KMS-11 (cell line): ENCODE results near the gene CNTNAP5.

Experiments used
- H2AFZ ChIP-seq: fragments of 200-600 bp; sonication (generic); 2 replicates; pipeline ENCODE4 v1.6.1; 2016; ENCODE audit warnings: antibody characterized with exemption, mixed run types, low read depth
- H3K27ac ChIP-seq: fragments of 200-600 bp; sonication (generic); 2 replicates; pipeline ENCODE4 v1.6.1; 2016; ENCODE audit warnings: mild to moderate bottlenecking, mixed run types
- H3K27me3 ChIP-seq: fragments of 200-600 bp; sonication (generic); 2 replicates; pipeline ENCODE4 v1.6.1; 2017; ENCODE audit warnings: mild to moderate bottlenecking, low read depth, mixed run types, moderate library complexity; ENCODE audit not compliant: insufficient read depth
- H3K36me3 ChIP-seq: fragments of 200-600 bp; sonication (generic); 2 replicates; pipeline ENCODE4 v1.6.1; 2017; ENCODE audit warnings: mild to moderate bottlenecking, mixed run types; ENCODE audit not compliant: insufficient read depth
- H3K4me1 ChIP-seq: fragments of 200-600 bp; sonication (generic); 2 replicates; pipeline ENCODE4 v1.6.1; 2016; ENCODE audit warnings: mild to moderate bottlenecking, low read depth, mixed run types; ENCODE audit not compliant: poor library complexity, severe bottlenecking
- H3K4me2 ChIP-seq: fragments of 200-600 bp; sonication (generic); 2 replicates; pipeline ENCODE4 v1.7.0; 2016; ENCODE audit warnings: mild to moderate bottlenecking, mixed run types
- H3K4me3 ChIP-seq: fragments of 200-600 bp; sonication (generic); IDR thresholded peaks from 2 replicates; pipeline ENCODE4 v1.6.1; 2017; ENCODE audit warnings: low read depth, low read length, mixed read lengths; ENCODE audit not compliant: insufficient read depth
- H3K79me2 ChIP-seq: fragments of 200-600 bp; sonication (generic); 2 replicates; pipeline ENCODE4 v1.6.1; 2016; ENCODE audit warnings: low read depth, mixed run types; ENCODE audit not compliant: insufficient read depth
- H3K9ac ChIP-seq: fragments of 200-600 bp; sonication (generic); 2 replicates; pipeline ENCODE4 v1.6.1; 2016; ENCODE audit warnings: mild to moderate bottlenecking, mixed run types
- H4K20me1 ChIP-seq: fragments of 200-600 bp; sonication (generic); 2 replicates; pipeline ENCODE4 v1.6.1; 2016; ENCODE audit warnings: mild to moderate bottlenecking, mixed run types; ENCODE audit not compliant: insufficient read depth
- TF ChIP-seq, protein P1 (sequence below): fragments of 200-600 bp; sonication (generic); conservative IDR thresholded peaks from 2 replicates; pipeline ENCODE4 v1.6.1; 2017; ENCODE audit warnings: low read depth, mild to moderate bottlenecking, antibody characterized with exemption, low read length, moderate library complexity, mixed read lengths

The CNTNAP5 gene

GRCh38 chr2:124647245-124647644 lies 622.2 kb downstream of the CNTNAP5 start:
- Histone ChIP-seq H3K27ac (no peak overlapping the region), H3K9ac (no peak overlapping the region), H3K4me3 (no peak overlapping the region), H3K36me3 (no peaks in the 10 kb centered on the region), H4K20me1 (no peaks in the 10 kb centered on the region), H3K79me2 (no peaks in the 10 kb centered on the region), H3K4me2 (no peak overlapping the region), H3K4me1 (no peaks in the 10 kb centered on the region), H3K27me3 (no peaks in the 10 kb centered on the region), H2AFZ (no peak overlapping the region)
- TF ChIP-seq, protein P1, sequence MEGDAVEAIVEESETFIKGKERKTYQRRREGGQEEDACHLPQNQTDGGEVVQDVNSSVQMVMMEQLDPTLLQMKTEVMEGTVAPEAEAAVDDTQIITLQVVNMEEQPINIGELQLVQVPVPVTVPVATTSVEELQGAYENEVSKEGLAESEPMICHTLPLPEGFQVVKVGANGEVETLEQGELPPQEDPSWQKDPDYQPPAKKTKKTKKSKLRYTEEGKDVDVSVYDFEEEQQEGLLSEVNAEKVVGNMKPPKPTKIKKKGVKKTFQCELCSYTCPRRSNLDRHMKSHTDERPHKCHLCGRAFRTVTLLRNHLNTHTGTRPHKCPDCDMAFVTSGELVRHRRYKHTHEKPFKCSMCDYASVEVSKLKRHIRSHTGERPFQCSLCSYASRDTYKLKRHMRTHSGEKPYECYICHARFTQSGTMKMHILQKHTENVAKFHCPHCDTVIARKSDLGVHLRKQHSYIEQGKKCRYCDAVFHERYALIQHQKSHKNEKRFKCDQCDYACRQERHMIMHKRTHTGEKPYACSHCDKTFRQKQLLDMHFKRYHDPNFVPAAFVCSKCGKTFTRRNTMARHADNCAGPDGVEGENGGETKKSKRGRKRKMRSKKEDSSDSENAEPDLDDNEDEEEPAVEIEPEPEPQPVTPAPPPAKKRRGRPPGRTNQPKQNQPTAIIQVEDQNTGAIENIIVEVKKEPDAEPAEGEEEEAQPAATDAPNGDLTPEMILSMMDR = no peak

GRCh38 chr2:124647663-124648062 lies 622.6 kb downstream of the CNTNAP5 start:
- no peak overlapping the region for H2AFZ ChIP-seq
- no peak overlapping the region for H3K9ac ChIP-seq
- H3K4me1 ChIP-seq = no peaks in the 10 kb centered on the region
- H3K4me2 ChIP-seq = no peak overlapping the region
- H3K27ac ChIP-seq = no peak overlapping the region
- H3K79me2 ChIP-seq = no peaks in the 10 kb centered on the region
- TF ChIP-seq, protein P1 = no peak
- no peak overlapping the region for H3K4me3 ChIP-seq
- no peaks in the 10 kb centered on the region for H4K20me1 ChIP-seq
- H3K36me3 ChIP-seq = no peaks in the 10 kb centered on the region
- no peaks in the 10 kb centered on the region for H3K27me3 ChIP-seq

GRCh38 chr2:124649001-124649400 lies 623.9 kb downstream of the CNTNAP5 start:
- no peak overlapping the region for H2AFZ ChIP-seq
- H3K79me2 ChIP-seq = no peaks in the 10 kb centered on the region
- no peaks in the 10 kb centered on the region for H3K27me3 ChIP-seq
- no peaks in the 10 kb centered on the region for H3K36me3 ChIP-seq
- no peak overlapping the region for H3K27ac ChIP-seq
- no peak overlapping the region for H3K4me3 ChIP-seq
- H3K4me2 ChIP-seq = no peak overlapping the region
- no peak overlapping the region for H3K9ac ChIP-seq
- no peaks in the 10 kb centered on the region for H4K20me1 ChIP-seq
- H3K4me1 ChIP-seq = no peaks in the 10 kb centered on the region
- TF ChIP-seq, protein P1 = no peak

GRCh38 chr2:124652099-124652498 lies 627.0 kb downstream of the CNTNAP5 start:
- Histone ChIP-seq H3K4me2 (no peak overlapping the region), H3K4me1 (no peaks in the 10 kb centered on the region), H2AFZ (no peak overlapping the region), H3K27ac (no peak overlapping the region), H3K79me2 (no peaks in the 10 kb centered on the region), H3K9ac (no peak overlapping the region), H3K27me3 (no peaks in the 10 kb centered on the region), H4K20me1 (no peaks in the 10 kb centered on the region), H3K4me3 (no peak overlapping the region), H3K36me3 (no peaks in the 10 kb centered on the region)
- TF ChIP-seq, protein P1 = no peak
